HepG2 (cell line): Measurements from ENCODE around the gene TBCE. TPM values are rescaled to one million over a fixed set of nuclear protein-coding genes. Genes with fewer than 3 reads are reported as not detected.

ENCODE experiments used
- ATAC-seq: fragments of 200-7000 bp; cut with Tn5 transposase; 3 replicates; pipeline ENCODE4 v1.9.1; 2020; ENCODE audit warnings: mild to moderate bottlenecking, moderate library complexity
- BruUV-seq: library from RNA; stranded (reverse); fragments of 400-500 nt; replicated peaks from 2 replicates; lab custom pipeline; 2021; lab: Mats Ljungman, UMichigan
- CTCF ChIA-PET: fragments of 300-600 bp; formaldehyde crosslinking; extraction: SDS; loops from one replicate; lab custom pipeline; 2021; ENCODE audit warnings: low total read pairs, inconsistent platforms, low intra/inter-chr PET ratio; lab: Yijun Ruan, JAX
- POLR2A ChIA-PET: fragments of 350-600 bp; sonication (Branson Sonifier 250); formaldehyde crosslinking; loops from one replicate; lab custom pipeline; 2020; ENCODE audit warnings: antibody characterized with exemption, inconsistent platforms; lab: Yijun Ruan, JAX
- DNase-seq: peaks from one replicate; pipeline ENCODE4 v3.0.0-alpha.2; 2015; ENCODE audit warnings: low spot score
- FAIRE-seq: peaks from 3 replicates; lab custom pipeline; 2011; peaks lifted over from hg19 to GRCh38; lab: Jason Lieb, UNC
- H2AFZ ChIP-seq: one replicate; pipeline ENCODE4 v1.6.1; 2011; ENCODE audit warnings: low read length, inconsistent platforms
- H3K27ac ChIP-seq: fragments of 300-600 bp; 3 replicates; pipeline ENCODE4 v1.8.0; 2011; ENCODE audit warnings: mixed run types, mild to moderate bottlenecking, mixed read lengths, low read length, inconsistent platforms; ENCODE audit not compliant: insufficient read depth; ENCODE audit errors: extremely low read length
- H3K27me3 ChIP-seq, 2 experiments: fragments of 200-600 bp in 1 of 2; 2 replicates in 1 of 2; 3 replicates in 1 of 2; pipeline versions ENCODE4 v1.6.0 to v1.8.0; 2011; ENCODE audit warnings: low read length in 2 of 2, mild to moderate bottlenecking in 2 of 2, moderate library complexity in 2 of 2, inconsistent platforms in 1 of 2; ENCODE audit not compliant: insufficient read depth in 2 of 2, control insufficient read depth in 1 of 2
- H3K36me3 ChIP-seq, 2 experiments: fragments of 200-600 bp in 1 of 2; replicated peaks in 1 of 2; 2 replicates in 1 of 2; 3 replicates in 1 of 2; pipeline versions ENCODE4 v1.5.1 to v1.8.0; 2011; ENCODE audit warnings: low read length in 2 of 2, inconsistent platforms in 1 of 2; ENCODE audit not compliant: insufficient read depth in 2 of 2, control insufficient read depth in 1 of 2
- H3K4me1 ChIP-seq: 2 replicates; pipeline ENCODE4 v1.5.1; 2012; ENCODE audit warnings: low read length, inconsistent platforms; ENCODE audit not compliant: insufficient read depth
- H3K4me2 ChIP-seq: 2 replicates; pipeline ENCODE4 v1.6.0; 2011; ENCODE audit warnings: low read depth, low read length, inconsistent platforms
- H3K4me3 ChIP-seq, 3 experiments: fragments of 200-600 bp in 1 of 3; sonication (generic), shearing (Covaris generic) in 1 of 3; replicated peaks in 1 of 3; 2 replicates each; pipeline ENCODE4 v1.5.1; 2011 to 2016; ENCODE audit warnings: low read length in 3 of 3, inconsistent platforms in 2 of 3, low read depth in 2 of 3, mild to moderate bottlenecking in 2 of 3, control low read depth in 1 of 3, mixed read lengths in 1 of 3; ENCODE audit not compliant: insufficient read depth in 1 of 3
- H3K79me2 ChIP-seq: one replicate; pipeline ENCODE4 v1.6.1; 2011; ENCODE audit warnings: low read length, inconsistent platforms; ENCODE audit not compliant: insufficient read depth
- H3K9ac ChIP-seq: 2 replicates; pipeline ENCODE4 v1.6.0; 2011; ENCODE audit warnings: mild to moderate bottlenecking, low read depth, low read length, inconsistent platforms; ENCODE audit not compliant: insufficient read depth
- H3K9me3 ChIP-seq: 2 replicates; pipeline ENCODE4 v1.5.1; 2012; ENCODE audit warnings: mild to moderate bottlenecking, low read length
- H4K20me1 ChIP-seq: 2 replicates; pipeline ENCODE4 v1.6.0; 2011; ENCODE audit warnings: inconsistent platforms, mild to moderate bottlenecking, low read length, moderate library complexity; ENCODE audit not compliant: insufficient read depth
- KAT2B ChIP-seq: fragments of 150-350 bp; IDR thresholded peaks from 2 replicates; pipeline ENCODE4 v1.6.1; 2014; ENCODE audit warnings: low read depth, low read length, borderline replicate concordance
- MATR3 ChIP-seq: sonication (generic); formaldehyde crosslinking; IDR thresholded peaks from 2 replicates; pipeline ENCODE4 v1.4.0; 2020; ENCODE audit warnings: missing genetic modification reagents
- PRMT3 ChIP-seq: sonication (generic); formaldehyde crosslinking; IDR thresholded peaks from 2 replicates; pipeline ENCODE4 v1.8.1; 2022; ENCODE audit warnings: low read depth, mild to moderate bottlenecking, moderate library complexity, missing genetic modification reagents, borderline replicate concordance
- ZMAT3 ChIP-seq: sonication (generic); formaldehyde crosslinking; conservative IDR thresholded peaks from 2 replicates; pipeline ENCODE4 v1.7.0; 2021; ENCODE audit warnings: missing genetic modification reagents
- ZNF232 ChIP-seq: sonication (generic); formaldehyde crosslinking; IDR thresholded peaks from 2 replicates; pipeline ENCODE4 v1.4.0; 2020; ENCODE audit warnings: missing genetic modification reagents, borderline replicate concordance
- ZNF513 ChIP-seq: sonication (generic); formaldehyde crosslinking; conservative IDR thresholded peaks from 2 replicates; pipeline ENCODE4 v1.5.0; 2020; ENCODE audit warnings: missing genetic modification reagents
- ZNF567 ChIP-seq: sonication (generic); formaldehyde crosslinking; IDR thresholded peaks from 2 replicates; pipeline ENCODE4 v1.8.1; 2023; ENCODE audit warnings: mild to moderate bottlenecking, missing genetic modification reagents, borderline replicate concordance
- ZNF615 ChIP-seq: sonication (generic); formaldehyde crosslinking; IDR thresholded peaks from 2 replicates; pipeline ENCODE4 v1.5.0; 2020; ENCODE audit warnings: mild to moderate bottlenecking, missing genetic modification reagents, borderline replicate concordance
- ZNF773 ChIP-seq: sonication (generic); formaldehyde crosslinking; IDR thresholded peaks from 2 replicates; pipeline ENCODE4 v1.4.0; 2020; ENCODE audit warnings: missing genetic modification reagents, borderline replicate concordance
- ZNF841 ChIP-seq: sonication (generic); formaldehyde crosslinking; IDR thresholded peaks from 2 replicates; pipeline ENCODE4 v1.8.1; 2023; ENCODE audit warnings: missing genetic modification reagents, borderline replicate concordance
- WGBS: methylation state at CpG from one replicate; pipeline ENCODE4 v1.1.6; 2017; ENCODE audit warnings: low lambda C conversion rate; 5-methylcytosine and 5-hydroxymethylcytosine counted together
- in situ Hi-C: cut with HindIII; loops from 2 replicates; pipeline ENCODE4 v1.10.0; 2017; ENCODE audit warnings: low pct_unique_long_range_greater_than_20kb; ENCODE audit not compliant: extremely low pct_ligation_motif_present
- intact Hi-C: fragments of 100-400 bp; cut with micrococcal nuclease; formaldehyde crosslinking; loops from one replicate; pipeline ENCODE4 v1.10.0; 2022; ENCODE audit not compliant: unreplicated experiment
- polyA plus RNA-seq, 8 experiments: library from polyadenylated mRNA; depleted of rRNA in 3 of 8; stranded (reverse) in 7 of 8; unstranded in 1 of 8; fragments of >200 nt; fragmentation: Illumina TruSeq in 4 of 8; extraction: Trizol in 4 of 8; gene quantifications; 2 replicates each; pipeline versions ENCODE4 v1.2.1 to v1.2.3, GENCODE V29; 2011 to 2016; ENCODE audit warnings: low read depth in 4 of 8, missing spikeins in 1 of 8, mixed read lengths in 1 of 8; ENCODE audit not compliant: insufficient read depth in 1 of 8
- total RNA-seq, 5 experiments: library from RNA; depleted of rRNA; stranded (reverse); fragments of >200 nt; fragmentation: Illumina TruSeq; extraction: Trizol; gene quantifications; 2 replicates each; pipeline ENCODE4 v1.2.3, GENCODE V29; 2016; ENCODE audit warnings: low read depth in 1 of 5

TBCE gene
- total and polyA plus RNA-seq, 2 of the 13 experiments (the other 11 are each of a cell fraction or from before 2014, with no cell fraction given): 25.6 to 31.1 TPM

- ATAC-seq (no peak), DNase-seq (no peak), FAIRE-seq (no peak)
- Histone ChIP-seq H3K9me3 (no peaks in the 10 kb centered on the region), H3K4me2 (no peak overlapping the region), H3K4me3 (no peak overlapping the region), H3K4me1 (no peaks in the 10 kb centered on the region), H3K79me2 (no peaks in the 10 kb centered on the region), H2AFZ (no peak overlapping the region), H4K20me1 (no peaks in the 10 kb centered on the region), H3K9ac (no peak overlapping the region), H3K36me3 (peaks cover 0 to 6% of the 10 kb centered on the region in 2 experiments; a peak in 2 of 5 replicates), H3K27ac (no peak overlapping the region), H3K27me3 (no peaks in the 10 kb centered on the region)
- in situ Hi-C loops: no loop called here
- 96% methylated on average over 3 of the region's 3 CpGs for WGBS
- intact Hi-C loops: no loop called here
- BruUV-seq: no TSS peak
- CTCF ChIA-PET: no interaction called here
- POLR2A ChIA-PET: no interaction called here
- TF ChIP-seq KAT2B (no peak), MATR3 (no peak), ZNF615 (no peak), ZMAT3 (no peak), ZNF773 (CRISPR knock-in tag) (no peak), ZNF513 (CRISPR knock-in tag) (no peak), ZNF841 (CRISPR knock-in tag) (no peak), ZNF232 (CRISPR knock-in tag) (no peak), PRMT3 (no peak), ZNF567 (CRISPR knock-in tag) (no peak)
These were observed 97.8 kb downstream of the TBCE start for GRCh38 chr1:235465066-235465465.
